Right atrium auricular region (tissue), 2 donors: ENCODE data around the gene BAG5. TPM values are rescaled to one million over a fixed set of nuclear protein-coding genes. Genes with fewer than 3 reads are reported as not detected.
A peak's percentile ranks its signal among the peaks of the same experiment; 100 is the strongest.
"Not testable (repeated sequence)": the region's sequence is repeated elsewhere in the genome, so short reads cannot be mapped to it uniquely, and the experiment has no call there.

Experiments used
- DNase-seq: peaks from one replicate; pipeline ENCODE4 v3.0.0-alpha.2; 2019; ENCODE audit warnings: low spot score
- H3K27ac ChIP-seq, 2 donors: fragments of 200-600 bp; sonication (generic); 1 replicate in 1 of 2; 2 replicates in 1 of 2; pipeline ENCODE4 v1.5.1; 2016 to 2019
- H3K27me3 ChIP-seq, 2 donors: fragments of 200-600 bp; sonication (generic); one replicate each; pipeline versions ENCODE4 v1.5.1 to v1.6.0; 2017 to 2019
- H3K36me3 ChIP-seq: fragments of 200-600 bp; sonication (generic); one replicate; pipeline ENCODE4 v1.5.1; 2016
- H3K4me1 ChIP-seq, 2 donors: fragments of 200-600 bp; sonication (generic); one replicate each; pipeline versions ENCODE4 v1.5.1 to v1.6.0; 2017 to 2019
- H3K4me3 ChIP-seq, 2 donors: fragments of 200-600 bp; sonication (generic); 1 replicate in 1 of 2; 2 replicates in 1 of 2; pipeline ENCODE4 v1.5.1; 2017 to 2019; ENCODE audit warnings: mild to moderate bottlenecking in 1 of 2, moderate library complexity in 1 of 2
- H3K9me3 ChIP-seq, 2 donors: fragments of 200-600 bp; sonication (generic); one replicate each; pipeline ENCODE4 v1.5.1; 2019
- total RNA-seq, 2 donors: library from RNA; depleted of rRNA; stranded (reverse); fragments of >200 nt; gene quantifications; one replicate each; pipeline ENCODE4 v1.1.0, GENCODE V29; 2016
- TF ChIP-seq, protein P1 (sequence below), 2 donors: fragments of 200-600 bp; sonication (generic); IDR thresholded peaks; one replicate each; pipeline ENCODE4 v1.5.1; 2019; ENCODE audit warnings: antibody characterized with exemption in 2 of 2

The BAG5 gene
- total RNA-seq, 2 donors from 2014 or later = 16.1 to 17.7 TPM

DNA sequence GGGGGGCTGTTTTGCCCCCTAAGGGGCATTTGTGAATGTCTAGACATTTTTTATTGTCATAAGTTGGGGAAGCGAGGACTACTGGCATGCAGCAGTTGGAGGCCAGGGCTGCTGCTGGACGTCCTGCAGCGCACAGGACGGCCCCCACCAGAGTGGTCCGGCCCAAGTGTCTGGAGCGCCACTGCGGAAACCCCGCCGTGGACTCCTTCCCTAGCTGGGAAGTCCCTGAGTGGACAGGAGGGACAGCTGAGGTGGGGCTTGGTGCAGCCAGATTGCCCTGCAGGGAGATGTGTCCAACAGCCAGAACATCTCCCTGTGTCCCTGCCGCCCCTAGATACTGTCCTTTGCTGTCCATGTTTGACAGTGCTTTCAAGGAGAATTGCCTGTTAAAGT lies 45.3 kb downstream of the BAG5 start:
- TF ChIP-seq, protein P1, sequence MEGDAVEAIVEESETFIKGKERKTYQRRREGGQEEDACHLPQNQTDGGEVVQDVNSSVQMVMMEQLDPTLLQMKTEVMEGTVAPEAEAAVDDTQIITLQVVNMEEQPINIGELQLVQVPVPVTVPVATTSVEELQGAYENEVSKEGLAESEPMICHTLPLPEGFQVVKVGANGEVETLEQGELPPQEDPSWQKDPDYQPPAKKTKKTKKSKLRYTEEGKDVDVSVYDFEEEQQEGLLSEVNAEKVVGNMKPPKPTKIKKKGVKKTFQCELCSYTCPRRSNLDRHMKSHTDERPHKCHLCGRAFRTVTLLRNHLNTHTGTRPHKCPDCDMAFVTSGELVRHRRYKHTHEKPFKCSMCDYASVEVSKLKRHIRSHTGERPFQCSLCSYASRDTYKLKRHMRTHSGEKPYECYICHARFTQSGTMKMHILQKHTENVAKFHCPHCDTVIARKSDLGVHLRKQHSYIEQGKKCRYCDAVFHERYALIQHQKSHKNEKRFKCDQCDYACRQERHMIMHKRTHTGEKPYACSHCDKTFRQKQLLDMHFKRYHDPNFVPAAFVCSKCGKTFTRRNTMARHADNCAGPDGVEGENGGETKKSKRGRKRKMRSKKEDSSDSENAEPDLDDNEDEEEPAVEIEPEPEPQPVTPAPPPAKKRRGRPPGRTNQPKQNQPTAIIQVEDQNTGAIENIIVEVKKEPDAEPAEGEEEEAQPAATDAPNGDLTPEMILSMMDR (IDR thresholded peaks at IDR 0.05) = no peak
- Histone ChIP-seq H3K9me3 (no peaks in the 10 kb centered on the region), H3K27ac (peak overlapping the region; percentile 45 to 84), H3K27me3 (no peaks in the 10 kb centered on the region), H3K36me3 (peaks cover 4% of the 10 kb centered on the region), H3K4me1 (peaks cover 0 to 85% of the 10 kb centered on the region in 2 donors), H3K4me3 (no peak overlapping the region)
- no peak for DNase-seq

DNA sequence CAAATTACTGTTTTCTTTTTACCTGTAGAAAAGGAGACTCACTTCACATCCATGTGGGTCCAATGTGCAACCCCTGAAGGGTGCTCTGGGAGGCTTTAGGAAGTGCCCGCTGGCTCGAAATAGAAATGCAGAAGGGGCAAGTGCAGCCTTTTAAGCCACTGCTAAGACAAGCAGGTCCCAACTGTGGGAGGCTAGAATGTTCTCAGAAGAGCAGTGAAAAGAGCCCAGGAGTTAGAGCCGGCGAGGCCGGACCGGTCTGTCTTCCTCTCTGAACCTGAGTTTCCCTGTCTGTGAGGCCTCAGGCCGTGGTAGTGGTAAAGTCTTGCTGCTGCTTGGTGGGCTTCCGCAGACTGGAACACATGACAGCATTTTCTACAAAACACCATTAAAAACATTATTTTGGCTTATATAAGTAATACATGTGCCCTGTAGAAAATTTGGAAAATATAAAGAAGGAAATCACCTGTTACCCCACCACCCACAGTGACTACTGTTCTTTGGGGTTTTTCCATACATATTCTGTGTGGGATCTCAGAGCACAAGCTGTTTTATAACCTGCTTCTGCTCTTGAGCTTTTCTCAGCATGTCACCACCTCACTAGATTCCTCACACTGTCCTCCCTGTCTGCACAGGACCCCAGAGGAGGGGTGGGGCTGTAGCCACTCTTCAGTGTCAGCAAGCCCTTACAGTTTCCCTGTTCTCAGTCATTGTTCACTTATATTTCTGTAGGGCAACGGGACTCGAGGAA lies 45.9 kb downstream of the BAG5 start:
- TF ChIP-seq, protein P1 (IDR thresholded peaks at IDR 0.05) = no peak
- H3K4me3 ChIP-seq = no peak overlapping the region
- H3K27ac ChIP-seq = peak overlapping the region; percentile 21 to 84
- peaks cover 0 to 79% of the 10 kb centered on the region in 2 donors for H3K4me1 ChIP-seq
- peaks cover 5% of the 10 kb centered on the region for H3K36me3 ChIP-seq
- H3K9me3 ChIP-seq = no peaks in the 10 kb centered on the region
- DNase-seq = no peak
- no peaks in the 10 kb centered on the region for H3K27me3 ChIP-seq

DNA sequence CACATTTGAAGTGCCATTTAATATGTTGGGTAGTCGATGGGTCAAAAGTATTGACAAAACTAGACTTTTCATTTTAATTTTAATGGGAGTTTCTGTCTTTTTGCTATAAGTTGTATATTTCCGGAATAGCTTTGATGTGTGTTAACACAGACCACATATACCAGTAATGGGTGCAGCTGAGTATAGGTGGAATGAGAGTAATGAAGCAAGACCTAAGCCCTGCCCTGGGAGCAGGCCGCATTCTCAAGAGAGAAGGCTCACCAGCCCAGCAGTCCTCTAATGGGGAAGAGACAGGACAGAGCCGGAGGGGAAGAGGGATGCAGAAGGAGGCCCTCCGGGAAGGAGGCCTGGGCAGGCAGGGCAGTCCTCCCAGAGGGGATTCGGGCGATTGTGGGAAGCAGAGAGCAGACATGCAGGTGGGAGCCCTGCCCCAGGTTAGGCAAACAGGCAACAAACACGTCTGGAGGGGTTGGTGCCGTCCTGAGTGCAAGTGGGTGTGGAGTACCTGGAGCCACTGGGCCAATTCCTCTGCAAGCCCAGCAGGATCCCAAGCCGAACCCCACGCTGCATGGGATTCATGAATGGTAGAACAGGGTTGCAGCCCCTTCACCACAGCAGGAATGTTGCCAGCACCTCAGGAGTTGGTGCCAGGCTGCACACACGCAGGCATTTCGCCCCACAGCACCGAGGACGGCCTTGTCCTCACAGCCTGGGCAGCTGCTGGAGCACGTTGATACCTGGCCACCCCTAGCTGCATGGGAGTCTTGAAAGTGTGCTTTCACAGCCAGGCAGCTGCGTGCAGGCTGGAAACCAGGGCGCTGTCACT lies 47.6 kb downstream of the BAG5 start:
- Histone ChIP-seq H3K9me3 (no peaks in the 10 kb centered on the region), H3K27ac (no peak overlapping the region), H3K36me3 (peaks cover 14% of the 10 kb centered on the region), H3K27me3 (no peaks in the 10 kb centered on the region), H3K4me3 (no peak overlapping the region), H3K4me1 (peaks cover 0 to 61% of the 10 kb centered on the region in 2 donors)
- TF ChIP-seq, protein P1 (IDR thresholded peaks at IDR 0.05) = no peak
- DNase-seq = no peak

DNA sequence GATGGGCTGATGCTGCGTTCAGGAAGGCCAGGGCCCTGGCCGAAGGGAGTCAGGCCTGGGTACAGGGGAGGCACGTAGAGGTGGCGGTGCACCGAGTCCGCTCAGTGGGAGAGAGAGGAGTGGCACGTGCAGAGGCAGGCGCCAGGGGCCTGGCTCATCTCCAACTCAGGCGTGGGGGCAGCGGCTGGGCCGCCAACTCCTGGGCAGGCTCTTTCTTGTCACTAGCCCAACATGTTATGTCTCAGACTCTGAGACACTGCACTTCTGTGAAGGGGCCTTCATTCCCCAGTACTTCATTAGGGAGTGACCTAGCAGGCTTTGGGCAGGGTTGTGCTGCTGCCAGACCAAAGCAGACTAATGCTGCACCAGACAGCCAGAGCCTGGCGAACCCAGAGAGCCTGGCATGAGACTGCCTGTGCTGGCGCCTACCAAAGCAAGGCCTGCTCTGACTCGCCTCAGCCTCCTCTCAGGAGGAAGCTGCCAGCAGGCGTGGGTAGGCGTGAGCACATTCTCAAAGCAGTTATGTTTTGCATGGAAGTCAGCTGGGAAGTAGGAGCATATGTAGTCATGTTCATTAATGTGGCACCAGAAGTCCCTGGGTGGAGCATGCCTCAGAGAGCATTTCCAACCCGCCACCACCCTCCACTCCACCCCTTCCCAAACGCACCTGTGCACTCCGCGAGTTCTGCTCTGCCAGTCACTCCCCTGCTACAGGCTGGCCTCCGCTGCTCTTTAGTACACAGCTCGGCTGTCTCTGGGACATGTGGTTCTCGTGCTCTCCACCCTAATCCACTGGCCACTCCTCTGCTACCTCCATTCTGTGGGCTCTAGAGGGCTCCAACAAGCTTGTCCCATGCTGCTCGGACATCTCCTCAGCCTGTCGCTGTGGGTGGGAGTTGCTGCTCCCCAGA lies 49.5 kb downstream of the BAG5 start:
- Histone ChIP-seq H3K4me1 (peaks cover 0 to 43% of the 10 kb centered on the region in 2 donors), H3K27ac (peak overlapping the region; percentile 76 to 83), H3K36me3 (peaks cover 22% of the 10 kb centered on the region), H3K27me3 (no peaks in the 10 kb centered on the region), H3K9me3 (no peaks in the 10 kb centered on the region), H3K4me3 (no peak overlapping the region)
- TF ChIP-seq, protein P1 (IDR thresholded peaks at IDR 0.05) = no peak
- no peak for DNase-seq

DNA sequence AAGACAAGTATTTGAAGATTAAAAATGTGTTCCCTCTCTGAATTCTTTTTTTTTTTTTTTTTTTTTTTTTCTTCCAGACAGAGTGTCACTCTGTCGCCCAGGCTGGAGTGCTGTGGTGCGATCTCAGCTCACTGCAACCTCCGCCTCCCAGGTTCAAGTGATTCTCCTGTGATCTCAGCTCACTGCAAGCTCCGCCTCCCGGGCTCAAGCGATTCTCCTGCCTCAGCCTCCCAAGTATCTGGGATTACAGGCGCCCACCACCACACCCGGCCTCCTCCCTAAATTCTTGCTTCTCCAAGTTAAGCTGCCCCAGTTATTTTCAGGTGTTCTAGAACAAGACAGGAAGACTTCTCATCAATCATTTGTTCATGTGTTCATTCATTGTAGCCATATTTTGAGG lies 50.3 kb downstream of the BAG5 start:
- peaks cover 0 to 35% of the 10 kb centered on the region in 2 donors for H3K4me1 ChIP-seq
- not testable (repeated sequence) for H3K4me3 ChIP-seq, H3K27me3 ChIP-seq, DNase-seq, H3K9me3 ChIP-seq
- peak overlapping the region; percentile 76 to 83 for H3K27ac ChIP-seq
- peaks cover 22% of the 10 kb centered on the region for H3K36me3 ChIP-seq
